Adrenal gland (tissue), 12 donors: ENCODE measurements around the gene PHC2. TPM values are rescaled to one million over a fixed set of nuclear protein-coding genes. Genes with fewer than 3 reads are reported as not detected.

Experiments used
- DNase-seq, 7 donors: peaks; one replicate each; pipeline ENCODE4 v3.0.0-alpha.2; 2019 to 2020
- H3K27ac ChIP-seq, 5 donors: fragments of 200-600 bp; sonication (generic) in 4 of 5; 1 replicate in 3 of 5; 2 replicates in 2 of 5; pipeline versions ENCODE4 v1.5.1 to v1.8.0; 2016 to 2020; ENCODE audit warnings: mild to moderate bottlenecking in 1 of 5
- H3K27me3 ChIP-seq: fragments of 200-600 bp; 2 replicates; pipeline ENCODE4 v1.8.0; 2021
- H3K36me3 ChIP-seq, 2 donors: fragments of 200-600 bp; replicated peaks in 1 of 2; 1 replicate in 1 of 2; 2 replicates in 1 of 2; pipeline versions ENCODE4 v1.5.1 to v1.8.0; 2018 to 2022
- H3K4me1 ChIP-seq, 2 donors: fragments of 200-600 bp; replicated peaks in 1 of 2; 1 replicate in 1 of 2; 2 replicates in 1 of 2; pipeline versions ENCODE4 v1.5.1 to v1.8.0; 2018 to 2021
- H3K4me3 ChIP-seq, 4 donors: fragments of 200-600 bp; sonication (generic) in 3 of 4; one replicate each; pipeline ENCODE4 v1.5.1; 2016 to 2018
- H3K9me3 ChIP-seq, 3 donors: fragments of 200-600 bp; sonication (generic) in 1 of 3; replicated peaks in 1 of 3; 1 replicate in 2 of 3; 2 replicates in 1 of 3; pipeline versions ENCODE4 v1.5.1 to v1.8.0; 2016 to 2021
- CTCF ChIP-seq, 6 experiments: fragments of 450-650 bp in 4 of 6; fragments of 200-600 bp in 2 of 6; sonication (generic) in 1 of 6; IDR thresholded peaks; 1 replicate in 5 of 6; 2 replicates in 1 of 6; pipeline versions ENCODE4 v1.5.1 to v1.8.0; 2016 to 2021; ENCODE audit warnings: antibody characterized with exemption in 6 of 6, mild to moderate bottlenecking in 2 of 6, moderate library complexity in 1 of 6
- POLR2A ChIP-seq, 2 donors: fragments of 450-650 bp; IDR thresholded peaks; one replicate each; pipeline ENCODE4 v1.6.1; 2017; ENCODE audit warnings: antibody characterized with exemption in 2 of 2, mild to moderate bottlenecking in 2 of 2, moderate library complexity in 1 of 2
- WGBS, 4 donors: extraction: QIAGEN DNeasy Blood & Tissue Kit in 2 of 4; methylation state at CpG; one replicate each; pipeline versions ENCODE4 v1.1.5 to v1.1.7; 2013 to 2017; 5-methylcytosine and 5-hydroxymethylcytosine counted together
- intact Hi-C, 2 donors: fragments of 100-400 bp; cut with DNase I; formaldehyde crosslinking; loops; one replicate each; pipeline versions ENCODE4 v1.14.1 to v1.15.0; 2022 to 2023
- polyA plus RNA-seq, 3 donors: library from polyadenylated mRNA; stranded (reverse); fragments of 200-250 nt in 2 of 3; fragments of 350-450 nt in 1 of 3; fragmentation: Illumina TruSeq in 1 of 3; extraction: RNeasy Lipid Tissue Mini Kit (QIAGEN cat#74804) in 1 of 3; gene quantifications; one replicate each; pipeline ENCODE4 v1.2.3, GENCODE V29; 2013 to 2014
- total RNA-seq, 9 donors: library from RNA; depleted of rRNA in 4 of 9; stranded (reverse); fragments of >200 nt in 4 of 9; fragments of 120-200 nt in 1 of 9; fragmentation: NEBNext Ultra II Directional in 1 of 9; extraction: Animal tissue kit (Norgen Biotek cat#: 25700) in 1 of 9; gene quantifications; one replicate each; pipeline versions ENCODE4 v1.1.0 to v1.2.4, GENCODE V29; 2013 to 2023
- donor health status: healthy with polysubstance abuse.
- donor health status: Bipolar disorder and iron deficiency.
- donor health status: DM: yes; HTN: yes; CAD: no.
- donor health status: DM: no; HTN: no; CAD: no.
- donor health status: DM: no; HTN: no; CAD: no.
- donor health status: DM: yes; HTN: yes; CAD: no.

The PHC2 gene
- total and polyA plus RNA-seq, 12 donors, result 24.9 to 164 (median 112) TPM

DNA sequence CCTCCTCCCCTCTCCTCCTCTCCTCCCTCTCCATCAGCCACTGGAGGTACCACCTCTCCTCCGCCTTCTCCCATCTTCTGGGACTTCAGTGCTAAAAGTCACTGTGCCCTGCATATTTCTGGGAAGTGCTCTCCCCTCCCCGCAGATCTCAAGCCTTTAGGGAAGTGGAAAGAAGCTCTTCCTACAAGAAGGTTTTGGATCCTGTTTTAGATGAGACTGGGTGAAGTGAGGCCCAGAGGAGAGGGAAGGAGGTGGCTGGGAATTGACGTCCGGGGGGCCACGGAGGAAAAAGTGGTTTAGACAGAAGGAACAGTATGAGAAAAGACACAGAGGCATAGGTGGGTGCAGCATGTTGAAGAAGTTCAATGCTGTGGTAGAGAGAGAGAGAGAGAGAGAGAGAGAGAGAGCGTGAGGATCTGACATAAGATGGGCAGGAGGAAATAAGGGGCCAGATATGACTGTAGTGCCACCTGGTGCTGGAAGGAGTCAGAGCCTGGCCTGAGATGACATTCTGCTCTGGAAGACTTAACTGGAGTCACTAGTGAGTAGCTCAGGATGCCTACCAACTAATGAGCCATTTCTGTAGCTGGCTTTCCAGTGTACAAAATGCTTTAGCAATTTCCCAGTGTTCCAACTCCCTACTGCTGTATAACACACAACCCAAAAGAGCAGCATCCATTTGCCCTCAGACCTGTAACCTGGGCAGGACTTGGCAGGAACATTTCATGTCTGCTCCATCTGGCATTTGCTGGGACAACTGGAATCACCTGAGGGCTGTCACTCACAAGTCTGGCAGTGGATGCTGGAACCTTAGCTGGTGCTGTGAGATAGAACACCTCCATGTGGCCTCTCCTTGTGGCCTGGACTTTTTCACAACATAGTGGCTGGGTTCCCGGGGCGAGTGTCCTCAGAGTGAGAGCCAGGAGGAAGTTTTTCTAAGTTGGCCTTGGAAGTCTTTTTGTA lies 24.9 kb upstream of the PHC2 start:
- H3K27me3 ChIP-seq, result no peaks in the 10 kb centered on the region
- H3K4me3 ChIP-seq, result no peak overlapping the region
- TF ChIP-seq POLR2A (IDR thresholded peaks at IDR 0.05), result no peak
- peak; percentile 45 to 95 (median 72) for TF ChIP-seq CTCF (IDR thresholded peaks at IDR 0.05)
- H3K9me3 ChIP-seq, result no peaks in the 10 kb centered on the region
- peak; percentile 65 to 91 (median 68) for DNase-seq
- intact Hi-C loops, result no loop called here
- 28 to 35% (median 31%) methylated on average over 8 of the region's 8 CpGs for WGBS, 4 donors
- peak overlapping the region in 4 of 5 donors; percentile 4 to 65 (median 44) for H3K27ac ChIP-seq
- no peaks in the 10 kb centered on the region for H3K36me3 ChIP-seq
- peaks cover 13 to 38% of the 10 kb centered on the region in 2 donors for H3K4me1 ChIP-seq

DNA sequence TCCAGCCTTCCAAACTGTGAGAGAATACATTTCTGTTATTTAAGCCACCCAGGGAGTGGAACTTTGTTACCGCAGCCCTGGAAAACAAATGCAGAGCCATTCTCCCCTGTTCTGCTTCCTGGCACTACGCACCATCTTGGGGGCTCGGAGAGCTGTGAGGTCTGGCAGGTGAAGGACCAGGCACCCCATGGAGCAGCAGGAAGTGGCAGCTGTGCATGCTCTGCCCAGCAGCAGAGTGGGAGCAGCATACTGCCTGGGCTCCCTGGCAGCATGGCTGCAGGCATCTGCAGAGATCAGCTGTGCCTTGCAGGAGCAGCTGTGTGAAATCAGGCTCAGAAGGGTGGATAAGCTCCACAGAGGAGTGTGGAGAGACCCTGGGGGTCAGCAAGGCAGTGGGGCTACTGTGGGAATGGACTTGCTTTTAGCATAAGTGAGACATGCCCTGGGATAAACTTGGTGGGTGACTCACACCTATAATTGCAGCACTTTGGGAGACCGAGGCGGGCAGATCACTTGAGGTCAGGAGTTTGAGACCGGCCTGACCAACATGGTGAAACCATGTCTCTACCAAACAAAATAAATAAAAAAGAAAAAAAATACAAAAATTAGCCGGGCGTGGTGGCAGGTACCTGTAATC lies 23.9 kb upstream of the PHC2 start:
- no peak overlapping the region for H3K4me3 ChIP-seq
- 85 to 93% (median 90%) methylated on average over 7 to 8 of the region's 8 CpGs for WGBS, 4 donors
- TF ChIP-seq POLR2A (IDR thresholded peaks at IDR 0.05) (no peak), CTCF (IDR thresholded peaks at IDR 0.05) (no peak)
- H3K36me3 ChIP-seq, result no peaks in the 10 kb centered on the region
- H3K27me3 ChIP-seq, result no peaks in the 10 kb centered on the region
- no peaks in the 10 kb centered on the region for H3K9me3 ChIP-seq
- intact Hi-C loops, result no loop called here
- DNase-seq, result no peak
- no peak overlapping the region for H3K27ac ChIP-seq
- peaks cover 13 to 30% of the 10 kb centered on the region in 2 donors for H3K4me1 ChIP-seq

- intact Hi-C loops, result loop anchor here in 1 of 2 donors (5.0 kb wide), 1 partner anchor 74 kb away; no protein-coding TSS in a partner anchor
- no peaks in the 10 kb centered on the region for H3K27me3 ChIP-seq
- peak in 2 of 7 donors; percentile 45 to 54 for DNase-seq
- H3K4me3 ChIP-seq, result no peak overlapping the region
- peaks cover 18 to 31% of the 10 kb centered on the region in 2 donors for H3K4me1 ChIP-seq
- H3K27ac ChIP-seq, result no peak overlapping the region
- TF ChIP-seq POLR2A (IDR thresholded peaks at IDR 0.05) (no peak), CTCF (IDR thresholded peaks at IDR 0.05) (no peak)
- WGBS, 4 donors, result 46 to 67% (median 55%) methylated on average over 3 of the region's 3 CpGs
- no peaks in the 10 kb centered on the region for H3K36me3 ChIP-seq
- no peaks in the 10 kb centered on the region for H3K9me3 ChIP-seq
These were observed 15.7 kb upstream of the PHC2 start for GRCh38 chr1:33446590-33446989.

- H3K9me3 ChIP-seq, result no peaks in the 10 kb centered on the region
- H3K27me3 ChIP-seq, result no peaks in the 10 kb centered on the region
- intact Hi-C loops, result loop anchor here in 1 of 2 donors (5.0 kb wide), 1 partner anchor 73 kb away; no protein-coding TSS in a partner anchor
- peak overlapping the region in 1 of 5 donors; percentile 86 for H3K27ac ChIP-seq
- WGBS, 4 donors, result 72 to 85% (median 79%) methylated on average over 6 of the region's 6 CpGs
- no peak for TF ChIP-seq CTCF (IDR thresholded peaks at IDR 0.05)
- no peak for TF ChIP-seq POLR2A (IDR thresholded peaks at IDR 0.05)
- no peaks in the 10 kb centered on the region for H3K36me3 ChIP-seq
- H3K4me3 ChIP-seq, result no peak overlapping the region
- DNase-seq, result peak in 2 of 7 donors; percentile 28 to 69
- peaks cover 18 to 31% of the 10 kb centered on the region in 2 donors for H3K4me1 ChIP-seq
These were observed 14.2 kb upstream of the PHC2 start for GRCh38 chr1:33445108-33445507.
